GM19099 (cell line): ENCODE measurements around the gene TYROBP.

Experiments
- POLR2A ChIP-seq: IDR thresholded peaks from 3 replicates; pipeline ENCODE4 v1.6.1; 2011; ENCODE audit warnings: low read depth; ENCODE audit not compliant: insufficient read length; ENCODE audit errors: extremely low read depth

Gene TYROBP

GRCh38 chr19:35895911-35896642 lies 12.0 kb downstream of the TYROBP start:
- TF ChIP-seq POLR2A = no peak

DNA sequence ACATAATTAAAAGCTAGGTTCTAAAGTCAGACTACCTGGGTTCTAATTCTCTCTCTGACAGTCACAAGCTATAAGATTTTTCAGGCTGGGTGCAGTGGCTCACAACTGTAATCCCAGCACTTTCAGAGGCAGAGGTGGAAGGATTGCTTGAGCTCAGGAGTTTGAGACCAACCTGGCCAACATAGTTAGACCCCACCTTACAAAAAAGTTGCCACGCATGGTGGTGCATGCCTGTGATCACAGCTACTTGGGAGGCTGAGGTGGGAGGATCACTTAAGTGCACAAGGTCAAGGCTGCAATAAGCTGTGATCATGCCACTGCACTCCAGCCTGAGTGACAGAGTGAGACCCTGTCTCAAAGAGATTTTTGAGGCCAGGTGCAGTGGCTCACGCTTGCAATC lies 13.8 kb downstream of the TYROBP start:
- no peak for TF ChIP-seq POLR2A

DNA sequence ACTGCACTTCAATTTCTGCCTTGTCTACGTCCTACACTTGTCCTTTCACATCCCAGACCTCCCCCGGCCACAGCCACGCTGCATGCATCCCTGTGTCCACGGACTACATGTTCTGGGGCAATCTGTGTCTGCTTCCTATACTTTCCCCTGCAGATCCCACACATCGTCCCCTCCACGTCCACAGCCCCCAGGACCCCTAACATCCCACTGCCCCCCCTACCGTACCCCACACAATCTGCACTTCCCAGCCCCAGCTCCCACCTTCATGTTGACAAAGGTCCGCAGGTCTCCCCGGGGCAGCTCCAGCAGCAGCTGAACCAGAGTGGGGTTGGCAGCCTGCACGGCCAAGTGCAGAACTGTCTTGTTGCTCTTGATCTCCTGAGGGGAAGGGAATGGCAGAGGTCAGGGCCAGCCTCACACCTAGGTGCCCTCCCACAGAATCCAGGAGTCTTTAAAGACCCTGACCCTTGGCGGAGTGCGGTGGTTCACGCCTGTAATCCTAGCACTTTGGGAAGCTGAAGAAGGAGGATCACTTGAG lies 17.9 kb downstream of the TYROBP start:
- peak; percentile 31 for TF ChIP-seq POLR2A

- TF ChIP-seq POLR2A = no peak
These were observed 18.6 kb downstream of the TYROBP start for GRCh38 chr19:35889370-35890112.

DNA sequence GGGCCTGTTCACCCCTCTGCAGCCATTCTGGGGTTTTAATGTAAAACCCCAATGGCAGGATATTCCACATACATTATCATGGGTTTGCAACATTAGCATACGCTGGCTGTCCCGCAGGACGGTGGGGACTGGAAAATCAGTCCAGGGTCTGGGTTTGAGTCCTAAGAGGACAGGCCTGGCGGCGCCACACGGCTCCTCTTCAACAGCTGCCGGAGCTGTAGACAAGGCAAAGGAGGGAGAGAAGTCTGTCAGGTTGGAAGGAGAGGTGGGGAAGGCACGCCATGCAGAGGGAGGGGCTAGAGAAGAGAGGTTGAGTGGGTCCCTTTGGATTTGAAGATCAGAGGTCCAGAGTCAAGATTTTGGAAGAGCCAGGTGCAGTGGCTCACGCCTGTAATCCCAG lies 19.7 kb downstream of the TYROBP start:
- TF ChIP-seq POLR2A = no peak

GRCh38 chr19:35887197-35887596 lies 20.9 kb downstream of the TYROBP start:
- TF ChIP-seq POLR2A = peak; percentile 23

DNA sequence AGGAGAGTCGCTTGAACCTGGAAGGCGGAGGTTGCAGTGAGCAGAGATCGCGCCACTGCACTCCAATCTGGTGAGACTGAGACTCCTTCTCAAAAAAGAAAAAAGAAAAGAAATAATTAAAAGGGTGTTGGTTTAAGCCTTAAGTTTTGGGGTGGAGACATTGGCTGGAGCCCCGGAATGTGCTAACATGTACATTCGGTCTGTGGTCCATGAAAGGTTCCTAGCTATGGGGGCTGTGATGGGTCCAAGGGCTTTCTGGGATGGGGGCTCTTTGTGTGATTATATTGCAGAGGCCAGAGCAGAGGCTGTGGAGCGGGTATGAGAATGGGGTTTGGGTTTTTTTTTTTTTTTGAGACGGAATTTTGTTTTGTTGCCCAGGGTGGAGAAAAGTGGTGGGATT lies 22.2 kb downstream of the TYROBP start:
- TF ChIP-seq POLR2A = peak; percentile 14

DNA sequence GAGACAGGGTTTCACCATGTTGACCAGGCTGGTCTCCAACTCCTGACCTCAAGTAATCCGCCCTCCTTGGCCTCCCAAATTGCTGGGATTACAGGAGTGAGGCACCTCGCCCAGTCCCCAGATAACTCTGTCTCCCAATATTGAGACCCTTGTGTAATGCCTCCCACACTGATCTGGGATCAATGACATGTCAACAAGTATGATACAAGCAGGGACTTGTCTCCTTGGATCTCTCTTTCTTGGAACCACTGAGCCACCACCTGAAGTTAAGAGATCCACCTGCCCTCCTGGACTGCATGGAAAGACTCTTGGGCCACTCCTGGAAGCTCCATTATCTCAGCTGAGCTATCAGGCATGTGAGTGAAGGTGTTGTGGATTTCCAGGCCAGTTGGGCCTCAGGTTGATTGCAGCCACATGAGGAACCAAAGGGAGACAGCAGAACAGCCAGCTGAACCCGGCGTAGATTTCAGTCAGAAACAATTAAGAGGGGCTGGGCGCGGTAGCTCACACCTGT lies 22.8 kb downstream of the TYROBP start:
- no peak for TF ChIP-seq POLR2A

DNA sequence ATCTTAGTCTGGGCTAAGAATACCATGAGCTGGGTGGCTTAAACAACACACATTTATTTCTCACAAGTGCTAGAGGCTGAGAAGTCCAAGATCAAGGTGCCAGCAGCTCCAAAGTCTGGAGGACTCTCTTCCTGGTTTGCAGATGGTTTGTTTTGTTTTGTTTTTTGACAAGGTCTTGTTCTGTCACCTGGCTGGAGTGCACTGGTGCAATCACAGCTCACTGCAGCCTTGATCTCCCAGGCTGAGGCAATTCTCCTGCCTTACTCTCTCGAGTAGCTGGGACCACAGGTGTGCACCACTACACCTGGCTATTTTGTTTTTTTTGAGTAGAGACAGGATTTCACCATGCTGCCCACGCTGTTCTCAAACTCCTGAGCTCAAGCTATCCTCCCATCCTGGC lies 24.2 kb downstream of the TYROBP start:
- no peak for TF ChIP-seq POLR2A

DNA sequence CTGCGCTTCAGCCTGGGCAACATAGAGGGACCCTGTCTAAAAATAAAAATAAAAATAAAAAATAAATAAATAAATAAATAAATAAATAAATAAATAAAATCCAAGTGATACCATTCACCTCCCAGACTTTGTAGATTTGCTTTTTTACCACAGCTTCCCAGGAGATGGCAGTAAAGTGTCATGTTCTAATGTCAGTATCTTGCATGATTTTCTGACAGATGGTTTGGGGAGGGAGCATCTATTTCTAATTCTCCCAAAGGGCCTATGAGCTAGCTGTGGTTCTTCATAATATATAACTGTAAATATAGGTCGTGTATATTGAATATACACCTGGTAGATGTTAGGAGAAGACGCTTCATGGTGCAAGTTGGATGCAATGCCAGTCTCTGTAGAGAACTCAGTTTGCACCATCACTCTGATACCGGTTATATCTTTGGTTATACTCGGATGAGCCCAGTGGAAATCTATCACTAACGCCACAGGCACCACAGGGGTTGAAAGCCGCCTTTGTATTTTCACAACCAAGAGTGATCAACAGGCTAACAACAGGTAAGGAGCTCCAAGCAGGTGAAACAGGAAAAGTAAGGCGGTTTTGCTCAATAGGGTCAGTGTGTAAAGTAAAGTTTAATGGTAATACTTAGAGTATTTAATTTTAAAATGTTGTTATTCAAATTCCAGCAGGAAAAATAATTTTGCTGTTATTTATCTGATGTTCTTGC lies 25.8 kb downstream of the TYROBP start:
- no peak for TF ChIP-seq POLR2A

DNA sequence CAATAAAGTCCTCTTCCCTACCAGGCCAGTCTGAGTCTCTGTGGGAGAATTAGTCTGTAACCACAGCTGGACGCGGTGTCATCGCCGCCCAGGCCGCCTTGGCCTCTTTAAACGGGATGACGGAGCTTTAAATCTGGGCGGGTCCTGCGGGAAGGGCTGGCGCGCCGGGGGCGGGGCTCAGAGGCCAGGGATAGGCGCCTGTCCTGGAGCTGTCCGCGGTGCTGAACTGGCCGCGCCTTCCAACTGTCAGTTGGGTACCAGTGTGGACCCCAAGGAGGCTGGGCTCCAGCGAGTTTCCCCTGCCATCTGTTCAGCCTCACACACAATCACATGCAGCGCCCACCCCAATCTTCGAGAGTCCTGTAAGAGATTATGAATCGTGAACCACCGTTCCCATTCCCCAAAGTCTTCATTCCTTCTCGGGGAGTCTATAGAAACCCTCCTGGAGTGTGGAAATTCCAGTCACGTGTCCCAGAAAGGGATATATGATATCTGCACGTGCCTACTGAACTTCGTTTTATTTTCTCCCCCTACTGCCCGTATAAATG lies 28.3 kb downstream of the TYROBP start:
- no peak for TF ChIP-seq POLR2A

GRCh38 chr19:35879068-35879467 lies 29.0 kb downstream of the TYROBP start:
- no peak for TF ChIP-seq POLR2A

DNA sequence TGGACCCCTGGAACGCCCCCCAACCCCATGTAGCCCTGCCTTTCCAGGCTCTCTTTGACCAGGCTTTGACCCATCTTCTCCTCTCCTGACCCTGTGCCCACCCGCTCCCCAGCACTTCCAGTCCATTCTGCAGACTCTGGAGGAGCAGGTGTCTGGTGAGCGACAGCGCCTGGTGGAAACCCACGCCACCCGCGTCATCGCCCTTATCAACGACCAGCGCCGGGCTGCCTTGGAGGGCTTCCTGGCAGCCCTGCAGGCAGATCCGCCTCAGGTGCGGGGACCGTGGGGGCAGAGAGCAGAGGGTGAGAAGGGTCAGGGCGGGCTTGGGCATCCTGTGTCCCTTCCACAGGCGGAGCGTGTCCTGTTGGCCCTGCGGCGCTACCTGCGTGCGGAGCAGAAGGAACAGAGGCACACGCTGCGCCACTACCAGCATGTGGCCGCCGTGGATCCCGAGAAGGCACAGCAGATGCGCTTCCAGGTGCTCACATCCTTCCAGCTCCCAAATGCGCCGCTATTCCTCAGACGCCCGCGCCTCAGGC lies 33.6 kb downstream of the TYROBP start:
- no peak for TF ChIP-seq POLR2A

DNA sequence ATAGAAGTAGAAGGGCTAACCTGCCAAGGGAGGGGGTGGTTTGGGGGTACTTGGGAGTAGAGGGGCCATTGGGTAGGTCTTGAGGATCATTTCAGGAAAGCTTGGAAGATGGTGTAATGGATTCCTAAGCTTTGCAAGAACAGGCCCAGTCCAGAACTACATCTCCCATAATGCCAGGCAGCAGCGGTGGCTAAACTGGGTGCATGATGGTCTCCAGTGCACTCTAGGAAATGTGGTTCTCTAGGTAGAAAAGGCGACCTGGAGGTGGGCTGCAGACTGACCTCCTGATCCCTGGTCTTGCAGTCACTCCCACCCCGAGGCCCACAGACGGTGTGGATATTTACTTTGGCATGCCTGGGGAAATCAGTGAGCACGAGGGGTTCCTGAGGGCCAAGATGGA lies 35.9 kb downstream of the TYROBP start:
- TF ChIP-seq POLR2A = no peak

- no peak for TF ChIP-seq POLR2A
These were observed 36.5 kb downstream of the TYROBP start for GRCh38 chr19:35871611-35872010.

DNA sequence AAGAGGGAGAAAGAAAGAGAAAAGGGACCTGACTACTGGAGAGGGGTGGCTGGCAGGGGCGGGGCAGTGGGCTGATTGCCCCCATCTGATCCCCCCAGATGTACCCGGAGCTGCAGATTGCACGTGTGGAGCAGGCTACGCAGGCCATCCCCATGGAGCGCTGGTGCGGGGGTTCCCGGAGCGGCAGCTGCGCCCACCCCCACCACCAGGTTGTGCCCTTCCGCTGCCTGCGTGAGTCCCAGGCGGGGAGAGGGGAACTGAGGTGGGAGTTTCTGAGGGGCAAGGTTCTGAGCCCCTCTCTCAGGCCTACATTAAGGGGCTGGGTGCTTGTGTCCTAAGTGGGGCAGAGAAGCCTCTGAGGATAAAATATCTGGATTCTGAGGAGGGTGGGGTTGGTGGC lies 37.3 kb downstream of the TYROBP start:
- no peak for TF ChIP-seq POLR2A
